K562 (cell line): ENCODE data around the gene DDAH1. TPM values are rescaled to one million over a fixed set of nuclear protein-coding genes. Genes with fewer than 3 reads are reported as not detected.

Experiments used
- BRF1 ChIP-seq: IDR thresholded peaks from 3 replicates; pipeline ENCODE4 v1.6.1; 2011; ENCODE audit warnings: borderline replicate concordance, mild to moderate bottlenecking; ENCODE audit not compliant: insufficient read length; ENCODE audit errors: extremely low read depth
- DIDO1 ChIP-seq: fragments of 450-650 bp; IDR thresholded peaks from 2 replicates; pipeline ENCODE4 v1.6.1; 2016; ENCODE audit warnings: low read depth, missing biosample characterization, missing genetic modification characterization
- EZH2 ChIP-seq: IDR thresholded peaks from 2 replicates; pipeline ENCODE4 v1.6.1; 2012; ENCODE audit warnings: low read depth, mild to moderate bottlenecking, inconsistent platforms, low read length, borderline replicate concordance
- FOXM1 ChIP-seq, 2 experiments: fragments of 450-650 bp in 1 of 2; sonication (generic) in 1 of 2; formaldehyde crosslinking in 1 of 2; IDR thresholded peaks; 2 replicates each; pipeline versions ENCODE4 v1.6.1 to v1.9.0; 2017 to 2022; ENCODE audit warnings: low read depth in 2 of 2, mild to moderate bottlenecking in 2 of 2, missing genetic modification reagents in 1 of 2, moderate library complexity in 1 of 2
- HLTF ChIP-seq: fragments of 450-650 bp; IDR thresholded peaks from 2 replicates; pipeline ENCODE4 v1.6.1; 2016
- JUND ChIP-seq, 2 experiments: IDR thresholded peaks; 2 replicates in 1 of 2; 3 replicates in 1 of 2; pipeline ENCODE4 v1.6.1; 2011; ENCODE audit warnings: borderline replicate concordance in 2 of 2, low read depth in 2 of 2, low read length in 2 of 2, improper control_type of control experiment in 1 of 2, missing biosample characterization in 1 of 2, missing genetic modification characterization in 1 of 2, missing genetic modification reagents in 1 of 2
- KLF6 ChIP-seq: fragments of 250-450 bp; sonication (Bioruptor Pico); IDR thresholded peaks from 2 replicates; pipeline ENCODE4 v1.4.0; 2020; ENCODE audit warnings: mild to moderate bottlenecking, moderate library complexity, borderline replicate concordance
- MCM5 ChIP-seq: fragments of 450-650 bp; IDR thresholded peaks from 2 replicates; pipeline ENCODE4 v1.6.1; 2016; ENCODE audit warnings: low read depth
- MLLT1 ChIP-seq, 2 experiments: fragments of 450-650 bp; IDR thresholded peaks; 2 replicates each; pipeline ENCODE4 v1.6.1; 2016
- NCOA1 ChIP-seq: fragments of 450-650 bp; IDR thresholded peaks from 2 replicates; pipeline ENCODE4 v1.6.1; 2016; ENCODE audit warnings: low read depth
- SAFB2 ChIP-seq: fragments of 200-400 bp; formaldehyde crosslinking; IDR thresholded peaks from 2 replicates; pipeline ENCODE4 v1.6.1; 2018; ENCODE audit warnings: borderline replicate concordance, low read length, low read depth, moderate library complexity; ENCODE audit not compliant: severe bottlenecking
- ZNF143 ChIP-seq: sonication (generic); formaldehyde crosslinking; IDR thresholded peaks from 2 replicates; pipeline ENCODE4 v1.9.0; 2022; ENCODE audit warnings: mild to moderate bottlenecking, missing genetic modification reagents
- ZNF695 ChIP-seq: fragments of 450-650 bp; formaldehyde crosslinking; IDR thresholded peaks from 2 replicates; pipeline ENCODE4 v1.4.0; 2020; ENCODE audit warnings: mild to moderate bottlenecking, moderate library complexity
- polyA plus RNA-seq, 8 experiments: library from polyadenylated mRNA; depleted of rRNA in 4 of 8; stranded (reverse) in 5 of 8; unstranded in 3 of 8; fragments of >200 nt; fragmentation: Nextera tagmentation in 2 of 8; fragmentation: Illumina TruSeq in 1 of 8; extraction: Ambion mirVana in 2 of 8; extraction: Trizol in 1 of 8; gene quantifications; 2 replicates each; pipeline versions ENCODE4 v1.2.1 to v1.2.3, GENCODE V29; 2011 to 2014; ENCODE audit warnings: inconsistent platforms in 1 of 8, missing spikeins in 1 of 8
- total RNA-seq, 7 experiments: library from RNA; depleted of rRNA in 6 of 7; stranded (reverse); fragments of >200 nt in 6 of 7; fragmentation: Illumina TruSeq in 2 of 7; extraction: Trizol in 2 of 7; gene quantifications; 2 replicates each; pipeline versions ENCODE4 v1.2.1 to v1.2.3, GENCODE V29; 2011 to 2021; ENCODE audit warnings: low replicate concordance in 1 of 7
- TF ChIP-seq, protein P1 (sequence below): fragments of 250-450 bp; sonication (Bioruptor Pico); IDR thresholded peaks from 2 replicates; pipeline ENCODE4 v1.4.0; 2020
- TF ChIP-seq, protein P2 (sequence below): sonication (generic); IDR thresholded peaks from 2 replicates; pipeline ENCODE4 v1.6.1; 2016
- TF ChIP-seq, protein P3 (sequence below): fragments of 450-650 bp; IDR thresholded peaks from 2 replicates; pipeline ENCODE4 v1.7.1; 2018; ENCODE audit warnings: mild to moderate bottlenecking, low read depth; ENCODE audit not compliant: partially characterized antibody

DDAH1 gene
- total and polyA plus RNA-seq, 9 of the 15 experiments (the other 6 are each of a cell fraction or from before 2014, with no cell fraction given), result 0.04 to 0.24 (median 0.10) TPM

DNA sequence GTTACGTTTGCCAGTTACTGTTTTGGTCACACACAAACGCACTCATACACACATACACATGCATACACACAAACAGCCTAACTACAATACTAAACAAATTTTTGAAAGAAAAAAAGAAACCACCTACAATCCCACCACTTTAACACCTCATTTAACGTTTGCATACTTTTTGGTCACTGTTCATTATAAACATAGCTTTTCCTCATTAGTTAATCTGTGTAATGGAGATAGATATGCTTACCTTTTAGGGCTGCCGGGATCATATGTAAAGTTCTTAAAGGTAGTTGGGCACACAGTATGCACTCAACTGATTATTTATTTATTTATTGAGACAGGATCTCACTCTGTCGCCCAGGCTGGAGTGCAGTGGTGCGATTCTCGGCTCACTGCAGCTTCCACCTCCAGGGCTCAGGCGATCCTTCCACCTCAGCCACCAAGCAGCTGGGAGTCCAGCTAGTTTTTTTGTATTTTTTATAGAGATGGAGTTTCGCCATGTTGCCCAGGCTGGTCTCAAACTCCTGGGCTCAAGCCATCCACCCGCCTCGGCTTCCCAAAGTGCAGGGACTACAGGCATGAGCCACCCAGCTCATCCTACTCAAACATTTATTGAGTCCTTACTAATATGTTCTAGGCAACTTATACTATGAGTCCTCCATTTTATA, 187.8 kb downstream of the DDAH1 start (continued):
- TF ChIP-seq, protein P1, sequence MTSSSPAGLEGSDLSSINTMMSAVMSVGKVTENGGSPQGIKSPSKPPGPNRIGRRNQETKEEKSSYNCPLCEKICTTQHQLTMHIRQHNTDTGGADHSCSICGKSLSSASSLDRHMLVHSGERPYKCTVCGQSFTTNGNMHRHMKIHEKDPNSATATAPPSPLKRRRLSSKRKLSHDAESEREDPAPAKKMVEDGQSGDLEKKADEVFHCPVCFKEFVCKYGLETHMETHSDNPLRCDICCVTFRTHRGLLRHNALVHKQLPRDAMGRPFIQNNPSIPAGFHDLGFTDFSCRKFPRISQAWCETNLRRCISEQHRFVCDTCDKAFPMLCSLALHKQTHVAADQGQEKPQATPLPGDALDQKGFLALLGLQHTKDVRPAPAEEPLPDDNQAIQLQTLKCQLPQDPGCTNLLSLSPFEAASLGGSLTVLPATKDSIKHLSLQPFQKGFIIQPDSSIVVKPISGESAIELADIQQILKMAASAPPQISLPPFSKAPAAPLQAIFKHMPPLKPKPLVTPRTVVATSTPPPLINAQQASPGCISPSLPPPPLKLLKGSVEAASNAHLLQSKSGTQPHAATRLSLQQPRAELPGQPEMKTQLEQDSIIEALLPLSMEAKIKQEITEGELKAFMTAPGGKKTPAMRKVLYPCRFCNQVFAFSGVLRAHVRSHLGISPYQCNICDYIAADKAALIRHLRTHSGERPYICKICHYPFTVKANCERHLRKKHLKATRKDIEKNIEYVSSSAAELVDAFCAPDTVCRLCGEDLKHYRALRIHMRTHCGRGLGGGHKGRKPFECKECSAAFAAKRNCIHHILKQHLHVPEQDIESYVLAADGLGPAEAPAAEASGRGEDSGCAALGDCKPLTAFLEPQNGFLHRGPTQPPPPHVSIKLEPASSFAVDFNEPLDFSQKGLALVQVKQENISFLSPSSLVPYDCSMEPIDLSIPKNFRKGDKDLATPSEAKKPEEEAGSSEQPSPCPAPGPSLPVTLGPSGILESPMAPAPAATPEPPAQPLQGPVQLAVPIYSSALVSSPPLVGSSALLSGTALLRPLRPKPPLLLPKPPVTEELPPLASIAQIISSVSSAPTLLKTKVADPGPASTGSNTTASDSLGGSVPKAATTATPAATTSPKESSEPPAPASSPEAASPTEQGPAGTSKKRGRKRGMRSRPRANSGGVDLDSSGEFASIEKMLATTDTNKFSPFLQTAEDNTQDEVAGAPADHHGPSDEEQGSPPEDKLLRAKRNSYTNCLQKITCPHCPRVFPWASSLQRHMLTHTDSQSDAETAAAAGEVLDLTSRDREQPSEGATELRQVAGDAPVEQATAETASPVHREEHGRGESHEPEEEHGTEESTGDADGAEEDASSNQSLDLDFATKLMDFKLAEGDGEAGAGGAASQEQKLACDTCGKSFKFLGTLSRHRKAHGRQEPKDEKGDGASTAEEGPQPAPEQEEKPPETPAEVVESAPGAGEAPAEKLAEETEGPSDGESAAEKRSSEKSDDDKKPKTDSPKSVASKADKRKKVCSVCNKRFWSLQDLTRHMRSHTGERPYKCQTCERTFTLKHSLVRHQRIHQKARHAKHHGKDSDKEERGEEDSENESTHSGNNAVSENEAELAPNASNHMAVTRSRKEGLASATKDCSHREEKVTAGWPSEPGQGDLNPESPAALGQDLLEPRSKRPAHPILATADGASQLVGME (CRISPR knock-in tag), result no peak
- TF ChIP-seq, protein P2, sequence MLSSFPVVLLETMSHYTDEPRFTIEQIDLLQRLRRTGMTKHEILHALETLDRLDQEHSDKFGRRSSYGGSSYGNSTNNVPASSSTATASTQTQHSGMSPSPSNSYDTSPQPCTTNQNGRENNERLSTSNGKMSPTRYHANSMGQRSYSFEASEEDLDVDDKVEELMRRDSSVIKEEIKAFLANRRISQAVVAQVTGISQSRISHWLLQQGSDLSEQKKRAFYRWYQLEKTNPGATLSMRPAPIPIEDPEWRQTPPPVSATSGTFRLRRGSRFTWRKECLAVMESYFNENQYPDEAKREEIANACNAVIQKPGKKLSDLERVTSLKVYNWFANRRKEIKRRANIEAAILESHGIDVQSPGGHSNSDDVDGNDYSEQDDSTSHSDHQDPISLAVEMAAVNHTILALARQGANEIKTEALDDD, result no peak
- TF ChIP-seq ZNF143 (no peak), MCM5 (no peak), JUND (IDR thresholded peaks at IDR 0.05; ENCODE audit: borderline replicate concordance, low read depth, low read length) (no peak), JUND (tag; IDR thresholded peaks at IDR 0.05; ENCODE audit: borderline replicate concordance, low read depth, low read length) (no peak), SAFB2 (no peak), ZNF695 (no peak), DIDO1 (tag) (no peak), KLF6 (CRISPR knock-in tag) (no peak), NCOA1 (peak; percentile 48; the same call in 1 of the 2 replicates), FOXM1 (IDR thresholded peaks at IDR 0.05; ENCODE audit: low read depth) (no peak), FOXM1 (CRISPR knock-in tag; IDR thresholded peaks at IDR 0.05; ENCODE audit: low read depth) (no peak), EZH2 (no peak), MLLT1 (IDR thresholded peaks at IDR 0.05) (peak in 1 of 2 experiments; percentile 40; a peak in 1 of 4 replicates), BRF1 (no peak), HLTF (peak; percentile 13; the same call in 1 of the 2 replicates)
- TF ChIP-seq, protein P3, sequence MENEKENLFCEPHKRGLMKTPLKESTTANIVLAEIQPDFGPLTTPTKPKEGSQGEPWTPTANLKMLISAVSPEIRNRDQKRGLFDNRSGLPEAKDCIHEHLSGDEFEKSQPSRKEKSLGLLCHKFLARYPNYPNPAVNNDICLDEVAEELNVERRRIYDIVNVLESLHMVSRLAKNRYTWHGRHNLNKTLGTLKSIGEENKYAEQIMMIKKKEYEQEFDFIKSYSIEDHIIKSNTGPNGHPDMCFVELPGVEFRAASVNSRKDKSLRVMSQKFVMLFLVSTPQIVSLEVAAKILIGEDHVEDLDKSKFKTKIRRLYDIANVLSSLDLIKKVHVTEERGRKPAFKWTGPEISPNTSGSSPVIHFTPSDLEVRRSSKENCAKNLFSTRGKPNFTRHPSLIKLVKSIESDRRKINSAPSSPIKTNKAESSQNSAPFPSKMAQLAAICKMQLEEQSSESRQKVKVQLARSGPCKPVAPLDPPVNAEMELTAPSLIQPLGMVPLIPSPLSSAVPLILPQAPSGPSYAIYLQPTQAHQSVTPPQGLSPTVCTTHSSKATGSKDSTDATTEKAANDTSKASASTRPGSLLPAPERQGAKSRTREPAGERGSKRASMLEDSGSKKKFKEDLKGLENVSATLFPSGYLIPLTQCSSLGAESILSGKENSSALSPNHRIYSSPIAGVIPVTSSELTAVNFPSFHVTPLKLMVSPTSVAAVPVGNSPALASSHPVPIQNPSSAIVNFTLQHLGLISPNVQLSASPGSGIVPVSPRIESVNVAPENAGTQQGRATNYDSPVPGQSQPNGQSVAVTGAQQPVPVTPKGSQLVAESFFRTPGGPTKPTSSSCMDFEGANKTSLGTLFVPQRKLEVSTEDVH, result no peak
